DOHH2 (cell line): Measurements from ENCODE around the gene ZBTB8A.

Experiments used
- CTCF ChIP-seq: fragments of 200-600 bp; sonication (generic); IDR thresholded peaks from one replicate; pipeline ENCODE4 v1.5.1; 2014; ENCODE audit warnings: antibody characterized with exemption, mild to moderate bottlenecking, low read depth, low read length; ENCODE audit not compliant: poor library complexity, severe bottlenecking
- EZH2phosphoT487 ChIP-seq: fragments of 200-600 bp; sonication (generic); IDR thresholded peaks from 2 replicates; pipeline ENCODE4 v1.6.1; 2017; ENCODE audit warnings: borderline replicate concordance, mild to moderate bottlenecking, antibody characterized with exemption, low read length, moderate library complexity, mixed read lengths

GRCh38 chr1:32557812-32558211 is 18.6 kb downstream of the ZBTB8A start:
- no peak for TF ChIP-seq CTCF
- no peak for TF ChIP-seq EZH2phosphoT487
